Fibroblast of lung (primary cell): Measurements from ENCODE around the gene C3orf49.

Source experiments
- CTCF ChIP-seq, 2 donors: IDR thresholded peaks in 1 of 2; conservative IDR thresholded peaks in 1 of 2; 1 replicate in 1 of 2; 2 replicates in 1 of 2; pipeline ENCODE4 v1.5.1; 2011 to 2012; ENCODE audit warnings: low read length in 2 of 2, control low read depth in 1 of 2, inconsistent platforms in 1 of 2, low read depth in 1 of 2, mild to moderate bottlenecking in 1 of 2
- EZH2 ChIP-seq: IDR thresholded peaks from 2 replicates; pipeline ENCODE4 v1.5.1; 2012; ENCODE audit warnings: low read length, control low read depth, mild to moderate bottlenecking; ENCODE audit errors: missing control alignments

GRCh38 chr3:63874769-63875168 lies 55.7 kb downstream of the C3orf49 start:
- TF ChIP-seq CTCF (conservative IDR thresholded peaks at IDR 0.05 in 1 of 2, IDR thresholded peaks at IDR 0.05 in 1 of 2; ENCODE audit: low read depth in 1 of 2, low read length in 2 of 2) (no peak), EZH2 (no peak)
